ENCODE measurements around the gene EPB41L5.
"Not testable (repeated sequence)": the region's sequence is repeated elsewhere in the genome, so short reads cannot be mapped to it uniquely, and the experiment has no call there.

Gene EPB41L5

DNA sequence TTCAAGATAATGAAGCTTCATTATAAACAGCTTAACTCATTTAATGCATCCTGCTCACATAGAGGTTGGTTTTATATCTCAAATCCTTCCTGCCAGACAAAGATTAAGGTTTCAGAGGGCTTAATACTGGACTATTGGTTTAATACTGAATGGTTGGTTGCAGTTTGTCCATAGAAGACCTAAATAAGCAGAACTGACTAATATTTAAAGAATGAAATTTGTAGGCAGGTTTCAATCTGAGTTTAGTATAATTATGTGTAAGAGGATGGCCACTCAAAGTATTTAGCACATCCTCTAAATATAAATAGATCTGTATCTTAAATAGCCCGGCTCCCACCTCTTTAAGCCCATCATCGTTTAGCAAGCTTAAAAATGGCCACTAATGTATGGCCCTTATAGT lies 92.5 kb downstream of the EPB41L5 start:
- no peak for DNase-seq

DNA sequence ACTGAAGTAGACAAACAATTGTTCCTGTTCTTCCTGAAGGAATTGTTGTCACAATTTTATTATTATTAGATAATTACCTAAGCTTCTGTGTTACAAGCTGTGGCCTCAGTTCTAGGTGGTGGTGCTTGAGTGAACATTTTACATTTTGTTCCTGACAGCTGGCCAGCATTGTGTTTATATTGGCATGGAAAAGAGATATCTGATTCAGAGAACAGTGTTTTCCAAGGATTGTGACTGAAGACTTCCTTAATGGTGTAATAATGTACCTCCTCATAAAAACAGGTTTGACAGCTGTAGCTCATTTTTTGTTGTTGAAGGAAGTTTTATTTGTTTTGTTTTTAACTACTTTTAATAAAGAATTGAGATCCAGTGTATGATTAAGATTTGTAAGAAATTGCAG lies 95.2 kb downstream of the EPB41L5 start:
- no peak for DNase-seq

DNA sequence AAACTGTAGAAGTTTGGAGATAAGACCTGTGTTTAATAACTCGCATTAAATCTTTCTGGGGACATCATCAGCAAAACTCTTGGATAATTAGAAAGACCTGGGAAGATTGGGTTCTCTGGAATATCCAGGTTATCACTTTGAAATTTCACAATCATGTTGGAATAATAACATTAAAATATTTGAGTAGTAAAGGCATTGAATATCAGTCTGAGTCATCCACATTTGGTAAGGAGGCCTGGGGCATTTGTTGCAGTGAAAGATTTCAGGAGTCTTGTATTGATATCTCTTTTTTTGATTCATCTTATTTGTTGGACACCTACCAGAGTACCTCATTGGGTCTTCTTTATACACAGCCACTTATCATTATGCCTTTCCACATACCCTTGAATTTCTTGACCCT lies 95.9 kb downstream of the EPB41L5 start:
- no peak for DNase-seq

DNA sequence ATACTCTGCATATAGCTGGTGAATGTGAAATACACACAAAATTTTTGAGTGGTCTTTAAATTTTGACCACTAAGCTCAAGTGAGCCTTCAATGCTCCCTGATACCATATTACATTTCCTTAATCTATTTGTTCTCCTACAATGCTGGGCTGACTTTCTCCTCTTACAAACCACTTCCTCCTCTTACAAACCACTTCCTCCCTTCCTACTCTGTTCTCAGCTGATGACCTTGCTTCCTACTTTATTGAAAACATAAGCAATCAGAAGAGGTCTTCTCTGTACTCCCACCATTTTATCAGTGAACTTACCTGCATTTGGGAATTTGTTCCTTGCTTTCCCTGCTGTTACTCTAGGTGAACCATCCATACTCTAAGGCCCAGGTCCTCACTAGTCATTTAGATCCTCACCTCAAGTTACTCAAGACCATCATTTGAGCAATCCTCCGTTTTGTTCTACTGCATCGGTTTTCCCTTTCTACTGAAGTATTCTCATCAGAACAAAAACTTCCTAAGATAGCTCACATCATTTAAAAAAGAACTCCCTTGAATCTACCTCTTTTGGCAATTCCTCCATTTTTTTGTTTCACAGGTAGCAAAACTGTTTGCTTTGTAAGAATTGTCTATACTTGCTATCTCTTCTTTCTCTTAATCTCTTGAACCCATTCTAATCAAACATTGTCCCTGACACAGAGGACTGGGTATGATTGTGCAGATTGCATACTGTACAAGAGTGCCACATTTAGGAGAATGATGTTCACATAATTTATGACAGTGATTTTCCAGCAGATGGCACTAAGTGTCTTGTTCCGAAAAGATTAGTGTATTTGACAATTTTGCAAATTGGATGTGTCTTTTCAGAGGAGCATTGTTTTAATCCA lies 96.5 kb downstream of the EPB41L5 start:
- no peak for DNase-seq

DNA sequence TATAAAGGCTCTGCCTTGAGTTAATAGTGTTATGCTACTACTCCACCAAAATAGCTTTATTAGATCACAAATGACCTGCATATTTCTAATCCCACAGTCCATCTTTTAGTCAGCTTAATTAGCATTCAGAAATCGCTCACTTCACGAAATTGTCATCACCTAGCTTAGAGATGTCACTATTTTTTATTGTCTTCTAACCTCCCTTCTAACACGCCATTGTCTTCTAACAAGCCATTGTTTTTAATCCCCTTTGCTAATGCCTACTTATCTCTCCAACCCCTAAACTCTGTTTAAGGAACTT lies 97.1 kb downstream of the EPB41L5 start:
- no peak for DNase-seq

DNA sequence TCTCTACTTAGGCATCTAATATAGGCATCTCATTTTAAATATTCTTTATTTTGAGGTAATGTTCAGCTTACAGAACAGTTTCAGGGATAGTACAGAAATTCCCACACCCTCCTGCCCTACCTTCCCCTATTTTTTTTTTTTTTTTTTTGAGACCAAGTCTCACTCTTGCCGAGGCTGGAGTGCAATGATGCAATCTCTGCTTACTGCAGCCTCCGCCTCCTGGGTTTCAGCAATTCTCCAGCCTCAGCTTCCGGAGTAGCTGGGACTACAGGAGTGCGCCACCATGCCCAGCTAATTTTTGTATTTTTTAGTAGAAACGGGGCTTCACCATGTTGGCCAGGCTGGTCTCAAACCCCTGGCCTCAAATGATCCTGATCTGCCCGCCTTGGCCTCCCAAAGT lies 97.6 kb downstream of the EPB41L5 start:
- no peak for DNase-seq

DNA sequence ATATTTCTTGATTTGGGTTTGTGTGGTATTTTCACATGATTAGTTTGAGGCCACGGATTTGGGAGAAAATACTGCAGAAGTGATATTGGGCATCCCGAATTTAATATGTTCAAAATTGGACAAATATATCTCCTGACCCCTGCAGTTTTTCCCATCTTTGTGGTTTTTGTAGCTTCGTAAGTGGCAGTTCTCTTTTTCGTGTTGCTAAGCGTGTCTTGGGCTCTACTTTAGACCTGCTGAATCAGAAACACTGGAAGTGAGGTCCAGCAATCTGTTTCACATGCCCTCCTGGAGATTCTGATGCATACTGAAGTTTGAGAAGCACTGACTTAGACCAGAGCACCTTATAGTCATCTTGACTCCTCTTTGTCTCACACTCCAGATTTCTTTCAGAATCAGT lies 98.3 kb downstream of the EPB41L5 start:
- no peak for DNase-seq

DNA sequence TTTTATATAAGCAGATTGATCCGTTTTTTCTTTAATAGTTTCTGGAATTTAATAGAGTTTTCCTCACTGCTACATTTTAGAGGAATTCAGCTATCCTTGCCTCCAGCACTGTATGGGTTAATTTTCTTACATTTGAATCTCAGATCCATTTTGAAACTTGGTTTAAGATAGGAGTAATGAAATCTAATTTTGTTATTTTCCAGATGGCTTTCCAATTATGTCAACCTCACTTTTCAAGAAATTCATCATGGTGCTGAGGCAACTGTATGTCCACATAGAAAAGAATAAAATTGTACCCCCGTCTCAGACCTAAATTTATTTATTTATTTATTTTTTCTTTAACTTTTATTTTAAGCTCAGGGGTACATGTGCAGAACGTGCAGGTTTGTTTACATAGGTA lies 105.1 kb downstream of the EPB41L5 start:
- no peak for DNase-seq

DNA sequence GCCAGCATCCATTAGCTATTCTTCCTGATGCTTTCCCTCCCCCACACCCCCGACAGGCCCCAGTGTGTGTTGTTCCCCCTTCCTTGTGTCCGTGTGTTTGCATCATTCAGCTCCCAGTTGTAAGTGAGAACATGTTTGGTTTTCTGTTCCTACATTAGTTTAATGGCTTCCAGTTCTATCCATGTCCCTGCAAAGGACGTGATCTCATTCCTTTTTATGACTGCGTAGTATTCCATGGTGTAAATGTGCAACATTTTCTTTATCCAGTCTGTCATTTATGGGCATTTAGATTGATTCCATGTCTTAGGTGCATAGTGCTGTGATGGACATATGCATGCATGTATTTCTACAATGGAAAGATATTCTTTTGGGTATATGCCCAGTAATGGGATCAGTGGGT lies 105.6 kb downstream of the EPB41L5 start:
- no peak for DNase-seq

DNA sequence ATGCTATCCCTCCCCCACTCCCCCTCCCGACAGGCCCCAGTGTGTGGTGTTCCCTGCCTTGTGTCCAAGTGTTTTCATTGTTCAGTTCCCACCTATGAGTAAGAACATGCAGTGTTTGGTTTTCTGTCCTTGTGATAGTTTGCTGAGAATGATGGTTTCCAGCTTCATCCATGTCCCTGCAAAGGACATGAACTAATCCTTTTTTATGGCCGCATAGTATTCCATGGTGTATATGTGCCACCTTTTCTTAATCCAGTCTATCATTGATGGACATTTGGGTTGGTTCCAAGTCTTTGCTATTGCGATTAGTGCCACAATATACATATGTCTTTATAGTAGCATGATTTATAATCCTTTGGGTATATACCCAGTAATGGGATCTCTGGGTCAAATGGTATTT lies 108.5 kb downstream of the EPB41L5 start:
- not testable (repeated sequence) for DNase-seq

DNA sequence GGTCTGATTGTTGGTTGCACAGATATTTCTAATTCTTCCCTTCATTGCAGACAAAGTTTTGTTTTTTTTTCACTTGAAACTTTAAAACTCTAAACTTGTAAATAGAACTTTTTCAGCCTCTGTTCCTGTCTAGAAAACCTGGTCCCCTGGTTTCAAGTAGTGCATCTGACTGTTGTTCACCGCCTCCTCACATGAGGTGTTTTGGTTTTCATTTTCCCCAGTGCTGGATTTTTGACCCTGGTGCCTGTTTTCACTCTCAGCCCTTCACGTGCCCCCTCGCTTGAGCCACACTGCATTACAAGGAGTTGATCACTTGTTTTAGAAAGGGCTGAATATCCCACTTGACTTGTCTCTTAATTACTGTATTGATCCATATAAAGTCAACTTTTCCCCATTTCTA lies 110.2 kb downstream of the EPB41L5 start:
- DNase-seq, result no peak

DNA sequence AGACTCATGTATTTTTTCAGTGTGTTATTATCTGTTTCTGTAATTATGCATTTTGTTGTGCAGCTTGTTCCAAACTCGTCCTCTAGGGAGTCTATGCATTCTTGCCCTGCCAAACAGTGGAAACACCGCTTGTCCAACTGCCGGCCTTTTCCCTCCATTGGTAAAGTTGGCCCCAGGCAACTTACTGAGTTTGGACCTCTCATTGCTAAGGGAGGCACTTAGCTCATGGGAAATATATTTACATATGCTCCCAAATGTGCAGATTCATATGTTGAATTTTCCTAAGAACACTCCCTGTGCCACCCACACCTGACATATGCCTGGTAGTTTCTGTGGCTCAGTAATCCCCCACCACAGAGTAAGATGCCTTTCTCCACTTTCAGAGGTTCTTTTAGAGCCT lies 112.3 kb downstream of the EPB41L5 start:
- no peak for DNase-seq

DNA sequence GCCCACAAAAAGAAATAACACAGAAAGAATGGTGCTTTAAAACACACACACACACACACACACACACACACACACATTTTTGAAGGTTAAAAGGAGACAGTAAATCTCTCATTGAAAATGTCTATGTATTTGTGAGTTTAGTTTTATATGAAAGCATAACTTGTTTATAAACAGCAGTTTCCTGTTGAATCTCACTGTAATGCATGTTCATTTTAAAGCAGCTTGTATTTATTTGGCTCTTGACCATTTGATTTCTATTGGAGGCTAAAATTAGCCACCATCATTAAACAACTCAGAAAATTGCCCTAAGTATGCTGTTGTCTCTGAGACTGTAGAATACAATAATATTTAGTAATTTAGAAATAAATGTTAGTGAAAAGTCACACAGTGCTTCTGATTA lies 115.3 kb downstream of the EPB41L5 start:
- DNase-seq, result no peak

DNA sequence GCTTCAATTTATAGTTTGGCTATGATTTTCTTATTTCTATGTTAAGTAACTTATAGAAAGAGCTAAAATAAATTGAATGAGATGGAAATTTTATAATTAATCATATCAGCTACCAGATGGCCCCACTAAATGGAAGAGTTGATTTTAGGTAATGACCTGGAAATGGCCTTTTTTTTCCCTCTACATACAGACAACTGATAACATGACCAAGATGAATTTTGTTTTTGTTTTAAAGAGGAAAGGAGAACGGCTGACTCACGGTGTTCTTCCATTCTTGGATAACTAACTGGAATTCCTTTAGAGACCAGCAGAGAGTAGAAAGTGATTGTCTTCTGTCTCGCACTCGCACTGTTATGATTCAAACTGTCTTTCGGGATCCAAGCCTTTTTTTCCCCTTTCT lies 119.3 kb downstream of the EPB41L5 start:
- DNase-seq, result no peak

DNA sequence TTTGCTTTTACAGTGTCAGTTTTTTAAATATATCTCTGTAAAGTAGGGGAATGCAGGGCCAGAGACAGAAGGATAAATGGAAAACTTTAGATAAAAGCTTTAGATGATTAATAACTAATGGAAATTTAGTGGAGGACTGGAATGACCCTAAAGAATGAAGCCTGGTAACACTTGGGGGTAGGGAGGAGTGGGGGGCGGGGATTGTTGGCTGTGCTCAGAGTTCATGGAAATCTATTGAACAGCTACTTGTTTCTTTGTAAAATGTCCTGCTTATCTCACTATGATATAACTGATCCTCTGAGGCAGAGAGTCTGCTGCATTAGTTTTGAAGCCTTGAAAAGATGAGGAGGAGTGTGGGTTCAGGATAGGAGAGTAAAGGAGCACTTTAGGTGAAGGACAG lies 119.8 kb downstream of the EPB41L5 start:
- no peak for DNase-seq

DNA sequence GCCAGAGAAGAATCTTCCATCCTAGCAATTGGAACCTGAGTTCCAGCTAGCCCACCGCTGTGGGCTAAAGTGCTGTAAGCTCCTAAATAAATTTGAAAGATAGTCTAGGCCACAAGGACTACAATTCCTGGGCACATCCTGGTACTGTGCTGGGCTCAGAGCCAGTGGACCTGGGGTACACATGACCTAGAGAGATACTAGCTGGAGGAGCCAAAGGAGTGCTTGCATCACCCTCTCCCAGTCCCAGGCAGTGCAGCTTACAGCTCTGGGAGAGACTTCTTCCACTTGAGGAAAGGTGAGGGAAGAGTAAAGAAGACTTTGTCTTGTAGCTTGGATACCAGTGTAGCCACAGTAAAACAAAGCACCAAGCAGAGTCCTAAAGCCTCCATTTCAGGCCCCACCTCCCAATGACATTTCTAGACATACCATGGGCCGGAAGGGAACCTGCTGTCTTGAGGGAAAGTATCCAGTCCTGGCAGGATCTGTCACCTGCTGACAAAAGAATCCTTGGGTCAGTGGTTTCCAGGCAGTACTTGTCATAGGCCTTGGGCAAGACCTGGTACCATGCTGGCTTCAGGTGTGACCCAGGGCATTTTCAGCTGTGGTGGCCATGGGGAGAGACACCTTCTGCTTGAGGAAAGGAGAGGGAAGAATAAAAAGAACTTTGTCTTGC lies 120.8 kb downstream of the EPB41L5 start:
- no peak for DNase-seq

DNA sequence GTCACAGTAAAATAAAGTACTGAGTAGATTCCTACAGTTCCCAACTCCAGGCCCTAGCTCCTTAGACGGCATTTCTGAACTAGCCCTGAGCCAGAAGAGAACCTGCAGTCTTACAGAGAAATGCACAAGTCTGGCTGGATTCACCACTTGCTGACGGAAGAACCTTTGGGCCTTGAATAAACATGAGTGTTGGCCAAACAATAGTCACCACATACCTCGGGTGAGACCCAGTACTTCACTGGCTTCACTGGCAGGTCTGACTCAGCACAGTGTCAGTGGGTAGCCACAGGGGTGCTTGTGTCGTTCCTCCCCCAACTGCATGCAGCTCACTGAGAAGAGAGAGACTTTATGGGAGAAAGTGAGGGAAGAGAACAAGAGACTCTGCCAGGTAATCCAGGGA lies 121.4 kb downstream of the EPB41L5 start:
- no peak for DNase-seq

DNA sequence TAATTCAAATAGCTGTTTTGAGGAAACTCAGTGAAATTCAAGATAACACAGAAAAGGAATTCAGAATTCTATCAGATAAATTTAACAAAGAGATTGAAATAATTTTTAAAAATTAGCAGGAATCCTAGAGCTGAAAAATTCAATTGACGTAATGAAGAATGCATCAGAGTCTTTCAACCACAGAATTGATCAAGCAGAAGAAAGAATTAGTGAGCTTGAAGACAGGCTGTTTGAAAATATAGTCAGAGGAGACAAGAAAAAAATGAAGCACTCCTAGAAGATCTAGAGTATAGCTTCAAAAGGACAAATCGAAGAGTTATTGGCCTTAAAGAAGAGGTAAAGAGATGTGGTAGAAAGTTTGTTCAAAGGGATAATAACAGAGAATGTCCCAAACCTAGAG lies 122.1 kb downstream of the EPB41L5 start:
- not testable (repeated sequence) for DNase-seq

DNA sequence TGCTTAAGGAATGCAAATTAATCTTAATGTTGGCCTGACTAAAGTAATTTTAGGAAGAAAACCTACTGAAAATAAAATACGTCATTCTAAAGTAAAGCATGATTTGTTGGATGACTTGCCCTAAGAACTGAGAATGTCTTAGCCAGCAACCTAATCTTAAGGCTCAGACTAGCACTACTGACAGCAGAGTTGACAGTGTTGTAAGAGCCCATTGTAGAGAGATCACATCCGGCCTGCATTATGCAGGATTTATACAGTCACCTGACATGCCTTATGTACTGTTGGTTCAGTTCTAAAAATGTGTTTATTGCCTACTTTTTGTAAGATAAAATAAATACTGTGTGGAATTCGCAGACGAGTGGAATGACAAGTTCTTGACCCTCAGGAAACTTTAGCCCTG lies 128.0 kb downstream of the EPB41L5 start:
- DNase-seq, result no peak

DNA sequence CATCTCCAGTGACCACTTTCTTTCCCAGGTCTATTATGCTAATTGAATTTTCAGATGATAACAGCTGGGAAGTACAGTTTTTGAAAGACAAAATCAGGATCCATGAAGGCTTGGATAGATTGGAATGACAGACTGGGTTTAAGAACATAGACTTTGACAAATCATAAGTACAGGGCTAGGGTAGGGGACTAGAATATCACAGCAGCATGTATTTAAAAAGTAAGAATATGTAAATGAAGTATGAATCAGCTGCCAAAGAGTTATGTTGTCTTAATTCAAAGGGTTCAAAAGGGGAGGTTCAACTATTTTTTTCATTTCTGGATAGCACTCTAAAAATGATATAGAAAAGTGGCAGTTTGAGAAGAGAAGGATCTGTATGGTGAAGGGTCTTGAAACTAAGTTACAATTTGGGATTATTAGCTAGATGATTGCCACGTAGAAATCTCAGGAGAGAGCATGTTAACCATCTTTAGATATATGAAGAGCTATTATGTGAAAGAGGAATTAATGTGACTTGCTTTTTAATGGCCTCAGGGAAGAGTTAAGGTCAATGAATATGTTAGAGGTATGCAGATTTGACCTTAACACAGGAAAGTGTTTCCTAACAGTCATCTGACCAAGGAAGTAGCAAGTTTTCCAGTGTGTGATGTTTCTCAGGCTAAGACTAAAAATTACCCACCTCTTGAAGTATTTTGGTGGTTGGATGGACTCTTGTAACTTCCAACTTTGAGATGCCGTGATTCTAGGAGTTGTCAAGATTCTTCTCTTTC lies 128.6 kb downstream of the EPB41L5 start:
- DNase-seq, result no peak

DNA sequence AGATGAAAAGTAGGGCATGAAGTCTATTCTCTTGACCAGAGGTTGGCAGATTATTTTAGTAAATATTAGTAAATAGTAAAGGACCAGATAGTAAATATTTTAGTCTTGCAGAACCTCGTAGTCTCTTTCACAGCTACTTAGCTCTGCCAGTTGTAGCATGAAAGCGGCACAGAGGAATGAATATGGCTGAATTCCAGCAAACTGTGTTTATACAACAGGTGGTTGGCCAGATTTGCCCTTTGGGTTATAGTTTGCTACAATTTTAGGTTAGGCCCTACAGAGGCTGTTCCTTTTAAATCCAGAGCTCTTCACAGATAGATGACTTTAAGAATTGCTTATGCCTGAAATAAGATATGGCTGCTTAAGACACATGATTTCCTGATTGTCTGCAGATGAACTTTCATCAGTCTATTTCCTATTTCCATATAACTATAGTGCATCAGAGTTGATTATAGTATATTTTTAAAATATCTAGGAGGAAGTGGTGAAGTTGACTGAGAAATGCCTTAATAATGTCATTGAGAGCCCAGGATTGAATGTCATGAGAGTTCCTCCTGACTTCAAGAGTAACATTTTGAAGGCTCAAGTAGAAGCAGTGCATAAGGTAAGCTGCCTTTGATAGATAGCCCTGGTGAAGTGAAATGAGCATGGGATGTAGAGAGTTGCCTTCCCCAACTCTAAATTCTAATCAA lies 129.8 kb downstream of the EPB41L5 start:
- no peak for DNase-seq

DNA sequence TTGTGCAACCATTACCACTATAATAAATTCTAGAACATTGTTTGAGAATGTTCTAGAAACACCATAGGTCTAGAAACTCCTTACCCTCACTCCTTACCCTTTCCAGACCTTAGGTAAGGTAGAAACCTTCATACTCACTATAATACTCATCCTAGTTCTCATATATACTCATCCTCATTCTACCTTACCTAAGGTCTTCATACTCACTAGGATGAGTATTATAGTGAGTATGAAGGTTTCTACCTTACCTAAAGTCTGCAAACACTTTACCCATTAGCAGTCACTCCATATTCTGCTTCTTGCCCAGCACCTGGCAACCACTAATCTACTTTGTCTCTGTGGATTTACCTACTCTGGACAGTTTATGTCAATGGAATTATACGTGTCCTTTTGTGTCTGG lies 135.4 kb downstream of the EPB41L5 start:
- no peak for DNase-seq

DNA sequence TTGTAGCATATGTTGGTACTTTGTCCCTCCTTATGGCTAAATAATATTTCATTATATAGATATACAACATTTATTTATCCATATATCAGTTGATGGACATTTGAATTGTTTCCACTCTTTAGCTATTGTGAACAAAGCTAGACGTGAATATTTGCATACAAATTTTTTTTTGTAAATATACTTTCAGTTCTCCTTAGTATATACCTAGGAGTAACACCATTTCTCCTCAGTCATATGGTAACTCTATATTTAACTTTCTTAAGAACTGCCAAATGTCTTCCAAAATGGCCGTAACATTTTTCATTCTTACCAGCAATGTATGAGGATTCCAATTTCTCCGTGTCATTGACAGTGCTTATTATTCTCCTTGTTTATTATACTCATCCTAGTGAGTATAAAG lies 135.8 kb downstream of the EPB41L5 start:
- no peak for DNase-seq

DNA sequence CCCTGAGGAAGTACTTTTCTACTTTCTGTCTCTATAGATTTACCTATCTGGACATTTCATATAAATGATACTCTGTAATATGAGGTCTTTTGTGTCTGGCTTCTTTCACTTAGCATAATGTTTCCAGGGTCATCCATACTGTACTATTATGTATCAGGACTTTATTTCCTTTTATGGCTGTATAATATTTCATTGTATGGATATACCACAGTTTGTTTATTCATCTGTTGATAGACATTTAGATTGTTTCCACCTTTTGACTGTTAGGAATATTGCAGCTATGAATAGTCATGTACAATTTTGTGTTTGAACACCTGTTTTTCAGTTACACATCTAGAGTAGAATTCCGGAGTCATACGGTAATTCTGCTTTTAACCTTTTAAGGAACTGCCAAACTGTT lies 136.5 kb downstream of the EPB41L5 start:
- DNase-seq, result no peak
